Measurements from ENCODE around the gene KPNA3.
"Not testable (repeated sequence)": the region's sequence is repeated elsewhere in the genome, so short reads cannot be mapped to it uniquely, and the experiment has no call there.

KPNA3 gene

DNA sequence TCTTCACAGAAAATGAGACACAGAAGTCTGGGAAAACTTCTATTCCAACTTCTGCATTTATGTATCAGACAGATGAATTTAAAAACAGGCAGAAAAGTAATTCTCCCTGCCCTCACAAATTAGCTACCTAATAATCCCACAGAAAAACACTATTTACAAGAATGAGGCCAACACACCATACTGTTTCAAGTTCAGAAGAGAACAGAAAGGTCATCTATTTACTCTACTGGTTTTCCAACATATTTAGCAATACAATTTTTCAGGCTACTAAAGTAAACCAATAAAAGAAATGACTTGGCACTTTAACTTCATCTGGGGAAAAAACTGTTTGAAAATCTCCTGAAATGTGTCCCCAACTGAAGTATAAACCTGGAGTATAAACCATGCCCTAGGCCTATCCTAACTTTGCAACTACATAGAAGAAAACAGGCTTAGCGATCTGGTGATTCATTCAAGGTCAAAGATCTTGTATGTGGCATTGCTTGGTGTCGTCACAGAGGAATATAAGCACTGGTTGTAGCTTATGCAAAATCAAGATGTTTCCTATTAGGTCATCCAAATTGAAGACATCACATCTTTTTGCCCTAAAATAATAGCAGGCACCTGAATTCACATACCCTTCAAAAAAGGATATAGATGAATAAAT lies 81.1 kb downstream of the KPNA3 start:
- H3K36me3 ChIP-seq (ENCODE audit: control insufficient read depth in 4 of 4, insufficient read depth in 4 of 4, low read length in 3 of 4) = peaks cover 7 to 39% (median 23%) of the 10 kb centered on the region in 4 experiments
- peaks cover 0 to 20% (median 6%) of the 10 kb centered on the region in 5 experiments for H3K9me3 ChIP-seq (ENCODE audit: control extremely low read depth in 1 of 5, control insufficient read depth in 4 of 5, insufficient read depth in 2 of 5, low read depth in 1 of 5, low read length in 4 of 5)
- POLR2A ChIA-PET = interaction anchor here (1.2 kb wide), 1 partner anchor 41 kb away, joined by 5 read pairs; no protein-coding TSS in a partner anchor
- peak in 2 of 3 donors; percentile 30 to 43 for DNase-seq
- no peak overlapping the region for H3K4me3 ChIP-seq (ENCODE audit: control insufficient read depth in 1 of 7, extremely low read depth in 1 of 7, insufficient read depth in 4 of 7, low read depth in 2 of 7, low read length in 6 of 7)
- CTCF ChIA-PET = interaction anchor here (0.6 to 2.2 kb wide), 8 partner anchors 8 to 228 kb away, joined by 3 to 7 read pairs (median 3); partner anchors contain the start of genes EBPL and SPRYD7
- H3K4me1 ChIP-seq (ENCODE audit: control extremely low read depth in 1 of 4, control insufficient read depth in 4 of 4, insufficient read depth in 4 of 4, low read length in 3 of 4) = peaks cover 0 to 9% (median 2%) of the 10 kb centered on the region in 4 experiments
- H3K27ac ChIP-seq (ENCODE audit: insufficient read depth in 1 of 2, low read depth in 1 of 2, low read length in 2 of 2, poor library complexity in 1 of 2, severe bottlenecking in 2 of 2) = peak overlapping the region in 1 of 2 experiments; percentile 47
- no CpG with 5 or more reads among the region's 2 CpGs for WGBS (ENCODE audit: insufficient coverage)
- H3K27me3 ChIP-seq (replicated peaks in 2 of 5; ENCODE audit: control insufficient read depth in 4 of 5, insufficient read depth in 5 of 5, low read length in 4 of 5) = no peaks in the 10 kb centered on the region

GRCh38 chr13:49704264-49704663 lies 88.2 kb downstream of the KPNA3 start:
- WGBS (ENCODE audit: insufficient coverage) = no CpG with 5 or more reads among the region's 7 CpGs
- POLR2A ChIA-PET = not testable (repeated sequence)

GRCh38 chr13:49701491-49701890 lies 91.0 kb downstream of the KPNA3 start:
- Histone ChIP-seq H3K36me3 (ENCODE audit: control insufficient read depth in 4 of 4, insufficient read depth in 4 of 4, low read length in 3 of 4) (peaks cover 12 to 41% (median 27%) of the 10 kb centered on the region in 4 experiments), H3K9me3 (ENCODE audit: control extremely low read depth in 1 of 5, control insufficient read depth in 4 of 5, insufficient read depth in 2 of 5, low read depth in 1 of 5, low read length in 4 of 5) (no peaks in the 10 kb centered on the region), H3K27ac (ENCODE audit: insufficient read depth in 1 of 2, low read depth in 1 of 2, low read length in 2 of 2, poor library complexity in 1 of 2, severe bottlenecking in 2 of 2) (no peak overlapping the region), H3K27me3 (replicated peaks in 2 of 5; ENCODE audit: control insufficient read depth in 4 of 5, insufficient read depth in 5 of 5, low read length in 4 of 5) (no peaks in the 10 kb centered on the region), H3K4me3 (ENCODE audit: control insufficient read depth in 1 of 7, extremely low read depth in 1 of 7, insufficient read depth in 4 of 7, low read depth in 2 of 7, low read length in 6 of 7) (no peak overlapping the region), H3K4me1 (ENCODE audit: control extremely low read depth in 1 of 4, control insufficient read depth in 4 of 4, insufficient read depth in 4 of 4, low read length in 3 of 4) (peaks cover 0 to 6% (median 0%) of the 10 kb centered on the region in 4 experiments)
- DNase-seq = no peak
- CTCF ChIA-PET = no interaction called here
- POLR2A ChIA-PET = no interaction called here

More at GRCh38 chr13:49704264-49704663, 88.2 kb downstream of the KPNA3 start:
- peaks cover 8 to 50% (median 27%) of the 10 kb centered on the region in 4 experiments for H3K36me3 ChIP-seq (ENCODE audit: control insufficient read depth in 4 of 4, insufficient read depth in 4 of 4, low read length in 3 of 4)
- H3K9me3 ChIP-seq (ENCODE audit: control extremely low read depth in 1 of 5, control insufficient read depth in 4 of 5, insufficient read depth in 2 of 5, low read depth in 1 of 5, low read length in 4 of 5); H3K4me3 ChIP-seq (ENCODE audit: control insufficient read depth in 1 of 7, extremely low read depth in 1 of 7, insufficient read depth in 4 of 7, low read depth in 2 of 7, low read length in 6 of 7); H3K27me3 ChIP-seq (replicated peaks in 2 of 5; ENCODE audit: control insufficient read depth in 4 of 5, insufficient read depth in 5 of 5, low read length in 4 of 5); CTCF ChIA-PET; DNase-seq; H3K4me1 ChIP-seq (ENCODE audit: control extremely low read depth in 1 of 4, control insufficient read depth in 4 of 4, insufficient read depth in 4 of 4, low read length in 3 of 4); H3K27ac ChIP-seq (ENCODE audit: insufficient read depth in 1 of 2, low read depth in 1 of 2, low read length in 2 of 2, poor library complexity in 1 of 2, severe bottlenecking in 2 of 2): not testable (repeated sequence)

GRCh38 chr13:49697468-49697867 lies 95.0 kb downstream of the KPNA3 start:
- CTCF ChIA-PET = no interaction called here
- no peaks in the 10 kb centered on the region for H3K9me3 ChIP-seq (ENCODE audit: control extremely low read depth in 1 of 5, control insufficient read depth in 4 of 5, insufficient read depth in 2 of 5, low read depth in 1 of 5, low read length in 4 of 5)
- POLR2A ChIA-PET = no interaction called here
- no peak for DNase-seq
- H3K27ac ChIP-seq (ENCODE audit: insufficient read depth in 1 of 2, low read depth in 1 of 2, low read length in 2 of 2, poor library complexity in 1 of 2, severe bottlenecking in 2 of 2) = no peak overlapping the region
- no peaks in the 10 kb centered on the region for H3K27me3 ChIP-seq (replicated peaks in 2 of 5; ENCODE audit: control insufficient read depth in 4 of 5, insufficient read depth in 5 of 5, low read length in 4 of 5)
- H3K36me3 ChIP-seq (ENCODE audit: control insufficient read depth in 4 of 4, insufficient read depth in 4 of 4, low read length in 3 of 4) = peaks cover 12 to 18% (median 16%) of the 10 kb centered on the region in 4 experiments
- no CpG with 5 or more reads among the region's 3 CpGs for WGBS (ENCODE audit: insufficient coverage)
- H3K4me1 ChIP-seq (ENCODE audit: control extremely low read depth in 1 of 4, control insufficient read depth in 4 of 4, insufficient read depth in 4 of 4, low read length in 3 of 4) = peaks cover 7 to 31% (median 15%) of the 10 kb centered on the region in 4 experiments
- H3K4me3 ChIP-seq (ENCODE audit: control insufficient read depth in 1 of 7, extremely low read depth in 1 of 7, insufficient read depth in 4 of 7, low read depth in 2 of 7, low read length in 6 of 7) = no peak overlapping the region

- ChIA-PET CTCF (interaction anchor here (0.7 to 1.7 kb wide), 3 partner anchors 16 to 98 kb away, joined by 3 to 6 read pairs (median 4); partner anchors contain the start of gene KPNA3), POLR2A (no interaction called here)
- peaks cover 18 to 49% (median 28%) of the 10 kb centered on the region in 4 experiments for H3K4me1 ChIP-seq (ENCODE audit: control extremely low read depth in 1 of 4, control insufficient read depth in 4 of 4, insufficient read depth in 4 of 4, low read length in 3 of 4)
- no peak for DNase-seq
- H3K27me3 ChIP-seq (replicated peaks in 2 of 5; ENCODE audit: control insufficient read depth in 4 of 5, insufficient read depth in 5 of 5, low read length in 4 of 5) = no peaks in the 10 kb centered on the region
- H3K36me3 ChIP-seq (ENCODE audit: control insufficient read depth in 4 of 4, insufficient read depth in 4 of 4, low read length in 3 of 4) = peaks cover 3 to 7% (median 5%) of the 10 kb centered on the region in 4 experiments
- no peaks in the 10 kb centered on the region for H3K9me3 ChIP-seq (ENCODE audit: control extremely low read depth in 1 of 5, control insufficient read depth in 4 of 5, insufficient read depth in 2 of 5, low read depth in 1 of 5, low read length in 4 of 5)
- no peak overlapping the region for H3K4me3 ChIP-seq (ENCODE audit: control insufficient read depth in 1 of 7, extremely low read depth in 1 of 7, insufficient read depth in 4 of 7, low read depth in 2 of 7, low read length in 6 of 7)
- H3K27ac ChIP-seq (ENCODE audit: insufficient read depth in 1 of 2, low read depth in 1 of 2, low read length in 2 of 2, poor library complexity in 1 of 2, severe bottlenecking in 2 of 2) = peak overlapping the region in 1 of 2 experiments; percentile 81
- WGBS (ENCODE audit: insufficient coverage) = 100% methylated on average over 1 of the region's 1 CpG
These were observed 98.0 kb downstream of the KPNA3 start for GRCh38 chr13:49694446-49694845.

GRCh38 chr13:49693877-49694276 lies 98.6 kb downstream of the KPNA3 start:
- Histone ChIP-seq H3K9me3 (ENCODE audit: control extremely low read depth in 1 of 5, control insufficient read depth in 4 of 5, insufficient read depth in 2 of 5, low read depth in 1 of 5, low read length in 4 of 5) (no peaks in the 10 kb centered on the region), H3K27ac (ENCODE audit: insufficient read depth in 1 of 2, low read depth in 1 of 2, low read length in 2 of 2, poor library complexity in 1 of 2, severe bottlenecking in 2 of 2) (peak overlapping the region; percentile 56 to 81), H3K4me1 (ENCODE audit: control extremely low read depth in 1 of 4, control insufficient read depth in 4 of 4, insufficient read depth in 4 of 4, low read length in 3 of 4) (peaks cover 18 to 53% (median 33%) of the 10 kb centered on the region in 4 experiments), H3K4me3 (ENCODE audit: control insufficient read depth in 1 of 7, extremely low read depth in 1 of 7, insufficient read depth in 4 of 7, low read depth in 2 of 7, low read length in 6 of 7) (peak overlapping the region in 1 of 7 experiments; percentile 0), H3K36me3 (ENCODE audit: control insufficient read depth in 4 of 4, insufficient read depth in 4 of 4, low read length in 3 of 4) (peaks cover 3 to 9% (median 5%) of the 10 kb centered on the region in 4 experiments), H3K27me3 (replicated peaks in 2 of 5; ENCODE audit: control insufficient read depth in 4 of 5, insufficient read depth in 5 of 5, low read length in 4 of 5) (no peaks in the 10 kb centered on the region)
- ChIA-PET POLR2A (no interaction called here), CTCF (interaction anchor here (1.0 to 1.7 kb wide), 4 partner anchors 13 to 99 kb away, joined by 3 to 6 read pairs (median 4); partner anchors contain the start of gene KPNA3)
- DNase-seq = no peak
- 100% methylated on average over 3 of the region's 3 CpGs for WGBS (ENCODE audit: insufficient coverage)

- ChIA-PET POLR2A (interaction anchor here (0.7 kb wide), 1 partner anchor 53 kb away, joined by 3 read pairs; no protein-coding TSS in a partner anchor), CTCF (interaction anchor here (1.0 to 1.7 kb wide), 3 partner anchors 12 to 99 kb away, joined by 3 to 6 read pairs (median 4); partner anchors contain the start of gene KPNA3)
- H3K27ac ChIP-seq (ENCODE audit: insufficient read depth in 1 of 2, low read depth in 1 of 2, low read length in 2 of 2, poor library complexity in 1 of 2, severe bottlenecking in 2 of 2) = peak overlapping the region; percentile 56 to 81
These were observed 99.2 kb downstream of the KPNA3 start for GRCh38 chr13:49693191-49693733.

More at GRCh38 chr13:49693191-49693733, 99.2 kb downstream of the KPNA3 start:
- WGBS (ENCODE audit: insufficient coverage) = 30% methylated on average over 3 of the region's 4 CpGs
- H3K4me3 ChIP-seq (ENCODE audit: control insufficient read depth in 1 of 7, extremely low read depth in 1 of 7, insufficient read depth in 4 of 7, low read depth in 2 of 7, low read length in 6 of 7) = peak overlapping the region in 2 of 7 experiments; percentile 0 to 28
- H3K4me1 ChIP-seq (ENCODE audit: control extremely low read depth in 1 of 4, control insufficient read depth in 4 of 4, insufficient read depth in 4 of 4, low read length in 3 of 4) = peaks cover 18 to 53% (median 35%) of the 10 kb centered on the region in 4 experiments
- DNase-seq = peak; percentile 52 to 87 (median 78)
- no peaks in the 10 kb centered on the region for H3K9me3 ChIP-seq (ENCODE audit: control extremely low read depth in 1 of 5, control insufficient read depth in 4 of 5, insufficient read depth in 2 of 5, low read depth in 1 of 5, low read length in 4 of 5)
- no peaks in the 10 kb centered on the region for H3K27me3 ChIP-seq (replicated peaks in 2 of 5; ENCODE audit: control insufficient read depth in 4 of 5, insufficient read depth in 5 of 5, low read length in 4 of 5)
- peaks cover 3 to 13% (median 5%) of the 10 kb centered on the region in 4 experiments for H3K36me3 ChIP-seq (ENCODE audit: control insufficient read depth in 4 of 4, insufficient read depth in 4 of 4, low read length in 3 of 4)

Measured in common myeloid progenitor, CD34-positive (primary cell).